ENCODE results near the gene FZD2. TPM values are rescaled to one million over a fixed set of nuclear protein-coding genes. Genes with fewer than 3 reads are reported as not detected.

FZD2 gene
- total and polyA plus RNA-seq, 2 of the 13 experiments (the other 11 are each of a cell fraction or from before 2014, with no cell fraction given): 0.07 to 0.13 TPM

GRCh38 chr17:44533533-44534246 is 23.6 kb upstream of the FZD2 start (continued):
- TF ChIP-seq HMGXB3 (CRISPR knock-in tag; IDR thresholded peaks at IDR 0.05; ENCODE audit: borderline replicate concordance): 0 out of 2 replicates have a peak, but pooled peaks have one; percentile 26
- TF ChIP-seq ZNF891 (CRISPR knock-in tag; IDR thresholded peaks at IDR 0.05): peak; percentile 82; the same call in 1 of the 2 replicates
- TF ChIP-seq, protein P1, sequence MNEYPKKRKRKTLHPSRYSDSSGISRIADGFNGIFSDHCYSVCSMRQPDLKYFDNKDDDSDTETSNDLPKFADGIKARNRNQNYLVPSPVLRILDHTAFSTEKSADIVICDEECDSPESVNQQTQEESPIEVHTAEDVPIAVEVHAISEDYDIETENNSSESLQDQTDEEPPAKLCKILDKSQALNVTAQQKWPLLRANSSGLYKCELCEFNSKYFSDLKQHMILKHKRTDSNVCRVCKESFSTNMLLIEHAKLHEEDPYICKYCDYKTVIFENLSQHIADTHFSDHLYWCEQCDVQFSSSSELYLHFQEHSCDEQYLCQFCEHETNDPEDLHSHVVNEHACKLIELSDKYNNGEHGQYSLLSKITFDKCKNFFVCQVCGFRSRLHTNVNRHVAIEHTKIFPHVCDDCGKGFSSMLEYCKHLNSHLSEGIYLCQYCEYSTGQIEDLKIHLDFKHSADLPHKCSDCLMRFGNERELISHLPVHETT (CRISPR knock-in tag; conservative IDR thresholded peaks at IDR 0.05): no peak
- TF ChIP-seq CEBPB (IDR thresholded peaks at IDR 0.05; ENCODE audit: borderline replicate concordance, low read depth, low read length): 0 out of 2 replicates have a peak, but pooled peaks have one; percentile 17
- peak; percentile 89; the same call in 1 of the 2 replicates for TF ChIP-seq ZNF766 (CRISPR knock-in tag; IDR thresholded peaks at IDR 0.05; ENCODE audit: borderline replicate concordance)
- no peak for TF ChIP-seq NFE2L2 (IDR thresholded peaks at IDR 0.05; ENCODE audit: low read length)
- no peak for TF ChIP-seq ZNF414 (CRISPR knock-in tag; IDR thresholded peaks at IDR 0.05)
- TF ChIP-seq HMGA1 (CRISPR knock-in tag; conservative IDR thresholded peaks at IDR 0.05): no peak
- no peak for TF ChIP-seq NFE2 (CRISPR knock-in tag; IDR thresholded peaks at IDR 0.05)
- no peak for TF ChIP-seq ZNF549 (CRISPR knock-in tag; IDR thresholded peaks at IDR 0.05)
- peak; percentile 52 for TF ChIP-seq GABPB1 (CRISPR knock-in tag; IDR thresholded peaks at IDR 0.05)
- TF ChIP-seq HDAC2 (CRISPR knock-in tag; IDR thresholded peaks at IDR 0.05): 0 out of 2 replicates have a peak, but pooled peaks have one; percentile 40
- no peak for TF ChIP-seq NR3C1 (CRISPR knock-in tag; IDR thresholded peaks at IDR 0.05)
- no peak for TF ChIP-seq ZNF446 (CRISPR knock-in tag; IDR thresholded peaks at IDR 0.05)
- TF ChIP-seq XBP1 (CRISPR knock-in tag; IDR thresholded peaks at IDR 0.05): no peak
- TF ChIP-seq ZNF792 (CRISPR knock-in tag; IDR thresholded peaks at IDR 0.05): peak; percentile 77; the same call in 1 of the 2 replicates
- peak; percentile 57; the same call in 1 of the 2 replicates for TF ChIP-seq ISL2 (CRISPR knock-in tag; IDR thresholded peaks at IDR 0.05)
- no peak for TF ChIP-seq MXD3 (CRISPR knock-in tag; IDR thresholded peaks at IDR 0.05)
- peak; percentile 62; the same call in 1 of the 2 replicates for TF ChIP-seq SP4 (CRISPR knock-in tag; IDR thresholded peaks at IDR 0.05)
- TF ChIP-seq CREM (IDR thresholded peaks at IDR 0.05): no peak
- no peak for TF ChIP-seq CREM (CRISPR knock-in tag; IDR thresholded peaks at IDR 0.05)
